PFSK-1 (cell line): ENCODE results near the gene IPCEF1.

Source experiments
- FOXP2 ChIP-seq: optimal IDR thresholded peaks from 2 replicates; pipeline ENCODE3; 2011; ENCODE audit warnings: borderline replicate concordance, control low read depth, inconsistent platforms; ENCODE audit not compliant: insufficient read depth; ENCODE audit errors: extremely low read length, extremely low read depth
- POLR2AphosphoS5 ChIP-seq: IDR thresholded peaks from 2 replicates; pipeline ENCODE4 v1.6.1; 2012; ENCODE audit warnings: low read depth, mild to moderate bottlenecking, control low read depth, low read length, moderate library complexity
- REST ChIP-seq, 2 experiments: IDR thresholded peaks; 2 replicates each; pipeline versions ENCODE4 v1.6.1 to v1.8.0; 2011 to 2012; ENCODE audit warnings: low read depth in 2 of 2, low read length in 2 of 2, control low read depth in 1 of 2, inconsistent platforms in 1 of 2, mild to moderate bottlenecking in 1 of 2, moderate library complexity in 1 of 2; ENCODE audit not compliant: insufficient read depth in 1 of 2
- SIN3A ChIP-seq: IDR thresholded peaks from 2 replicates; pipeline ENCODE4 v1.6.1; 2012; ENCODE audit warnings: mild to moderate bottlenecking, low read length, moderate library complexity, borderline replicate concordance; ENCODE audit not compliant: insufficient read depth
- TAF1 ChIP-seq: IDR thresholded peaks from 2 replicates; pipeline ENCODE4 v1.6.1; 2012; ENCODE audit warnings: low read length, control low read depth, borderline replicate concordance; ENCODE audit not compliant: insufficient read depth

IPCEF1 gene

DNA sequence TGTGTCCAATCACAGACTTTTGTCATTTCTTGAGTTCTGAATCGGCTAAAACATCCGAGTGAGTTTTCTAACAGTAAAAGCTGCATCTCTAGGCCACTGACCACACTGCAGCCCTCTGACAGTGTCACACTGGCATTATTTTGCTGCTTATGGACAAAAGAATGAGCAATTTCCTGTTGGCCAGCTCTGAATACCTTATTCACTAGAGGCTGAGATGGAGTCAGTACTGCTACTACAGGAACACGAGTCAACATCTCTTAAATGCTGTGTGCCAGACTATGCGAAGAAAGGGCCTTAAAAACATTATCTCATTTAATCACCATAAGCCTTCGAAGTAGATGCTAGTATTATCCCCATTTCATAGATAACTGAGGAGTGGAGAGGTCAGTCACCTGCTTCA, 42.5 kb upstream of the IPCEF1 start:
- no peak for TF ChIP-seq REST (IDR thresholded peaks at IDR 0.05; ENCODE audit: insufficient read depth in 1 of 2, low read depth in 2 of 2, low read length in 2 of 2)

- no peak for TF ChIP-seq TAF1
These were observed 41.0 kb upstream of the IPCEF1 start for GRCh38 chr6:154397491-154398195.

DNA sequence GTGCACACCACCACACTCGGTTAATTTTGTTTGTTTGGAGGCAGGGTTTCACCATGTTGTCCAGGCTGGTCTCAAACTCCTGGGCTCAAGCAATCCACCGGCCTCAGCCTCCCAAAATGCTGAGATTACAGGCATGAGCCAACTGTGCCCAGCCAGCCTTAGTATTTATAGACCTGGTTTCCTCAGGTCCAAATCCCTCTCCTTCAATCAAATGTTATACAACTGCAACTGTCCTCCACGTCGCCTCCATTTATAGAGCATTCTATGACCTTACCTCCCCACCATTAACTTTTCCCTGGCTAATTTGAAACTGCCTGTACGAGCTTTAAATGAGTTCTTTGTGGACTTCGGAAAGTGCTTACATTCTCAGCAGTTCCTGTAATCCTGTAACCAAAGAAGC, 39.3 kb upstream of the IPCEF1 start:
- TF ChIP-seq FOXP2 (no peak), REST (IDR thresholded peaks at IDR 0.05; ENCODE audit: insufficient read depth in 1 of 2, low read depth in 2 of 2, low read length in 2 of 2) (no peak), POLR2AphosphoS5 (no peak), SIN3A (no peak), TAF1 (no peak)

DNA sequence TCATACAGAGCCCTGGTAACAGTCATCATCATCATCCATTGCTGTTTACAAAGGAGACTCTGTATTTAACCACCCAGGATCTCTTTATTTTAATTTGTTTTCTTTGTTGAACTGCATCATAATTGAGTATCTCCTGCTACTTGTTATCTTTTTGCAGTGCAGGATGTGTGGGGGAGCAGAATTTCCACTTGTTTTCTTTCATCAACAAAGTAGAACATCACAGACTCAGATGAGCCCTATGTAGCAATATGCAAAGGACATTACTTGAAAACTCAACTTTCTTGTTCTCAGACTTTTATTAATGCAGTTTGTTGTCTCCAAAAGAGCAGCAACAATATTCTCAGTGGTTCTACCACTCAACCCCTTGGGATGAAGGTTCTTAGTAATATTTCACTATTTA, 38.7 kb upstream of the IPCEF1 start:
- no peak for TF ChIP-seq REST (IDR thresholded peaks at IDR 0.05; ENCODE audit: insufficient read depth in 1 of 2, low read depth in 2 of 2, low read length in 2 of 2)
- no peak for TF ChIP-seq TAF1
- TF ChIP-seq POLR2AphosphoS5, result no peak
- TF ChIP-seq SIN3A, result no peak
- TF ChIP-seq FOXP2, result no peak

DNA sequence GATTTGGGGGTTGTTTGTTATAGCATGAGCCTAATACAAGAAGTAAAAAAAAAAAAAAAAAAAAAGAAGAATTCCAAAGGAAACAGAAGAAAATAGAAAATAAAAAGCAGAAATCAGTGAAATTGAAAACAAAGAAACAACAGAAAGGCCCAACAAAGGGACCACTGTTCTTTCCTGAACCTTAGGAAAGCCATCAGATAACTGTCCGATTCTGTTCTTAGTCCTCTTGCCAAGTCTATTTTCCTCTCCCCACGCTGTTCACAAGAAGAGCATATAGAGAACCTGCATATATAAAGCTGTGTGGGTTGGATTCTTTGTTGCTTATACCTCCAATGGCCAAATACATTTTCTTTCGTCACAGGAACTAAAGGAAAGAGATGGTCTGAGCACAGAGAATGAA, 38.0 kb upstream of the IPCEF1 start:
- TF ChIP-seq POLR2AphosphoS5 (no peak), FOXP2 (no peak), SIN3A (no peak), TAF1 (no peak), REST (IDR thresholded peaks at IDR 0.05; ENCODE audit: insufficient read depth in 1 of 2, low read depth in 2 of 2, low read length in 2 of 2) (no peak)
